Natural killer cell (primary cell): Measurements from ENCODE around the gene NCBP3. TPM values are rescaled to one million over a fixed set of nuclear protein-coding genes. Genes with fewer than 3 reads are reported as not detected.

Experiments used
- ATAC-seq, 3 donors: fragments of 150-1000 bp in 2 of 3; fragments of 200-7000 bp in 1 of 3; cut with Tn5 transposase; 1 replicate in 1 of 3; 2 replicates in 2 of 3; pipeline ENCODE4 v1.10.0; 2021; ENCODE audit warnings: mild to moderate bottlenecking in 2 of 3, moderate library complexity in 2 of 3
- DNase-seq, 2 donors: peaks; one replicate each; pipeline versions ENCODE4 v3.0.0 to v3.0.0-alpha.2; 2013 to 2021; ENCODE audit warnings: mixed read lengths in 1 of 2
- H3K27ac ChIP-seq: one replicate; pipeline ENCODE4 v1.5.1; 2013; ENCODE audit warnings: mild to moderate bottlenecking, low read length
- H3K27me3 ChIP-seq: one replicate; pipeline ENCODE4 v1.6.1; 2013; ENCODE audit warnings: low read length; ENCODE audit not compliant: control insufficient read depth, insufficient read depth
- H3K36me3 ChIP-seq: one replicate; pipeline ENCODE4 v1.6.1; 2013; ENCODE audit warnings: low read length; ENCODE audit not compliant: control insufficient read depth, insufficient read depth
- H3K4me1 ChIP-seq: one replicate; pipeline ENCODE4 v1.6.1; 2013; ENCODE audit warnings: low read length; ENCODE audit not compliant: control insufficient read depth, insufficient read depth
- H3K4me3 ChIP-seq: one replicate; pipeline ENCODE4 v1.5.1; 2013; ENCODE audit warnings: low read length
- H3K9me3 ChIP-seq: one replicate; pipeline ENCODE4 v1.6.1; 2013; ENCODE audit warnings: low read length; ENCODE audit not compliant: control insufficient read depth, insufficient read depth
- H3K27ac Mint-ChIP-seq, 2 donors: one replicate each; pipeline ENCODE4 v1.8.0; 2022; ENCODE audit warnings: mild to moderate bottlenecking in 2 of 2, mixed read lengths in 2 of 2, moderate library complexity in 1 of 2
- H3K27me3 Mint-ChIP-seq, 2 donors: one replicate each; pipeline ENCODE4 v1.8.0; 2022; ENCODE audit warnings: low read depth in 2 of 2, mixed read lengths in 2 of 2
- H3K36me3 Mint-ChIP-seq: one replicate; pipeline ENCODE4 v1.8.0; 2022; ENCODE audit warnings: mixed read lengths
- H3K4me1 Mint-ChIP-seq, 2 donors: one replicate each; pipeline ENCODE4 v1.8.0; 2022; ENCODE audit warnings: mixed read lengths in 2 of 2
- H3K4me3 Mint-ChIP-seq: one replicate; pipeline ENCODE4 v1.8.0; 2022; ENCODE audit warnings: mild to moderate bottlenecking, moderate library complexity, mixed read lengths
- H3K9me3 Mint-ChIP-seq, 2 donors: one replicate each; pipeline ENCODE4 v1.8.0; 2022; ENCODE audit warnings: mixed read lengths in 2 of 2
- WGBS: methylation state at CpG from one replicate; pipeline ENCODE4 v1.1.7; 2013; ENCODE audit warnings: missing lambda C conversion rate; ENCODE audit not compliant: insufficient coverage; 5-methylcytosine and 5-hydroxymethylcytosine counted together
- intact Hi-C: fragments of 100-400 bp; cut with micrococcal nuclease; formaldehyde crosslinking; loops from one replicate; pipeline ENCODE4 v1.14.2; 2022
- total RNA-seq, 4 donors: library from RNA; stranded (reverse); fragments of 120-200 nt in 1 of 4; gene quantifications; one replicate each; pipeline versions ENCODE4 v1.2.3 to v1.2.4, GENCODE V29; 2013 to 2022
- TF ChIP-seq, protein P1 (sequence below): fragments of 200-600 bp; IDR thresholded peaks from one replicate; pipeline ENCODE4 v1.8.0; 2022; ENCODE audit warnings: antibody characterized with exemption

Gene NCBP3
- total RNA-seq, 3 donors from 2014 or later (not counting 1 experiment from before 2014, with no cell fraction given): 55.9 to 60.7 (median 58.1) TPM

DNA sequence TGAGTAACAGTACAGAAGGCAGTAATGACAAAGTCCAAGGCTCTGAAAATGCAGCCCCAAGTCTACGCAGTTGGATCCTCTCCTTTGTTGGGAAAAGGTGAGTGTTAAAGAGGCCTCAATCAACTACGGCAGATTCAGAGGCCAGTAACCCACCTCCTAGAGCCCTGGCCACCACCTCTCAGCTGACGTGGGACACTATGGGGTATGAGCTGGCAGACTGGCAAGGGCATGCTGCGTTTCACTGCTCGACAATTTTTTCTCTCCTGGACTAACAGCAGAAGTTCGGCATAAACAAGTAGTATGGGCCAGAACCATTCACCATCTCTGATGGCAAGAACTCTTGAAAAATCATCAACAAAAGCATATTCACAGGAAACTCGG, 17.2 kb downstream of the NCBP3 start:
- Histone ChIP-seq H3K4me1 (no peaks in the 10 kb centered on the region), H3K27ac (no peak overlapping the region), H3K4me3 (no peak overlapping the region), H3K27me3 (no peaks in the 10 kb centered on the region), H3K36me3 (peaks cover 43% of the 10 kb centered on the region), H3K9me3 (no peaks in the 10 kb centered on the region)
- Mint-ChIP-seq H3K9me3 (peaks cover 0 to 3% of the 10 kb centered on the region in 2 donors), H3K27ac (no peak overlapping the region), H3K27me3 (no peaks in the 10 kb centered on the region), H3K4me3 (no peak overlapping the region), H3K4me1 (peaks cover 7 to 10% of the 10 kb centered on the region in 2 donors), H3K36me3 (peaks cover 6% of the 10 kb centered on the region)
- TF ChIP-seq, protein P1, sequence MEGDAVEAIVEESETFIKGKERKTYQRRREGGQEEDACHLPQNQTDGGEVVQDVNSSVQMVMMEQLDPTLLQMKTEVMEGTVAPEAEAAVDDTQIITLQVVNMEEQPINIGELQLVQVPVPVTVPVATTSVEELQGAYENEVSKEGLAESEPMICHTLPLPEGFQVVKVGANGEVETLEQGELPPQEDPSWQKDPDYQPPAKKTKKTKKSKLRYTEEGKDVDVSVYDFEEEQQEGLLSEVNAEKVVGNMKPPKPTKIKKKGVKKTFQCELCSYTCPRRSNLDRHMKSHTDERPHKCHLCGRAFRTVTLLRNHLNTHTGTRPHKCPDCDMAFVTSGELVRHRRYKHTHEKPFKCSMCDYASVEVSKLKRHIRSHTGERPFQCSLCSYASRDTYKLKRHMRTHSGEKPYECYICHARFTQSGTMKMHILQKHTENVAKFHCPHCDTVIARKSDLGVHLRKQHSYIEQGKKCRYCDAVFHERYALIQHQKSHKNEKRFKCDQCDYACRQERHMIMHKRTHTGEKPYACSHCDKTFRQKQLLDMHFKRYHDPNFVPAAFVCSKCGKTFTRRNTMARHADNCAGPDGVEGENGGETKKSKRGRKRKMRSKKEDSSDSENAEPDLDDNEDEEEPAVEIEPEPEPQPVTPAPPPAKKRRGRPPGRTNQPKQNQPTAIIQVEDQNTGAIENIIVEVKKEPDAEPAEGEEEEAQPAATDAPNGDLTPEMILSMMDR: no peak
- ATAC-seq: no peak
- intact Hi-C loops: no loop called here
- DNase-seq: no peak
- 98% methylated on average over 7 of the region's 7 CpGs for WGBS

GRCh38 chr17:3828151-3828851, 17.7 kb downstream of the NCBP3 start:
- H3K4me3 Mint-ChIP-seq: no peak overlapping the region
- H3K4me1 Mint-ChIP-seq: peaks cover 7% of the 10 kb centered on the region in 2 donors
- H3K4me1 ChIP-seq: no peaks in the 10 kb centered on the region
- intact Hi-C loops: no loop called here
- ATAC-seq (no peak), DNase-seq (no peak)
- no peak overlapping the region for H3K27ac ChIP-seq
- WGBS: 97% methylated on average over 7 of the region's 7 CpGs
- H3K27ac Mint-ChIP-seq: no peak overlapping the region
- H3K9me3 ChIP-seq: no peaks in the 10 kb centered on the region
- H3K4me3 ChIP-seq: no peak overlapping the region
- no peaks in the 10 kb centered on the region for H3K27me3 ChIP-seq
- H3K9me3 Mint-ChIP-seq: peaks cover 0 to 3% of the 10 kb centered on the region in 2 donors
- H3K36me3 Mint-ChIP-seq: peaks cover under 1% of the 10 kb centered on the region
- no peaks in the 10 kb centered on the region for H3K27me3 Mint-ChIP-seq
- TF ChIP-seq, protein P1: no peak
- H3K36me3 ChIP-seq: peaks cover 46% of the 10 kb centered on the region

DNA sequence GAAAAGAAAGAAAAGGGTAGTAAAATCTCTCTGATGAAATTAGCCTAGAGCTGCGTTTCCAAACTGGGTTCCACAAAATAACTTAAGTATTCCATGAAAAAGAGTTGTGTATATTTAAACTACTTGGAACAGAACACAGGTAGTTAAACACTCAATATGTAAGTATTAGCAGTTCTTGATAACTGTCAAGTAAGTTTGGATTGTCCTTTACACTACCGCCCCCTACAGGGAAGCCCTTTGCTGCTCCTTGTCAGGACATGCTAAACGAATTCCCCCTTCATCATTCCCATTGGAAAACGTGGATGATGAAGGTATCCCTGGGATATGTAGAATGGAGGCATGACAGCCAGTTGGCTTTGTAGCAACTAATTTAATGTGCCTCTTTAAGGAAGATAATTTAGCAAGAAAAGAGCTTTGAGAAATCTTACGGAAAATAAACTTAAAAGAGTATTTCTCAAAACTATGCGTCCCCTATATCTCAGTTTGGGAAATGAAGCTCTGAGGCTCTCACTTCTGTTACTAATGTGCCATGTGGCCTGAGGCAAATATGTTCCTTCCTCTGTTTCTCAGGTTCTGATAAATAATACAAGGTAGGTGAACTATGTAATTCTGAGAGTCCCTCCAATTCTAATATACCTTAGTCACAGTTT, 18.8 kb downstream of the NCBP3 start:
- WGBS: 100% methylated on average over 3 of the region's 6 CpGs
- TF ChIP-seq, protein P1: peak; percentile 92
- H3K36me3 ChIP-seq: peaks cover 53% of the 10 kb centered on the region
- DNase-seq: peak; percentile 54 to 87
- Mint-ChIP-seq H3K9me3 (peaks cover 0 to 3% of the 10 kb centered on the region in 2 donors), H3K27me3 (no peaks in the 10 kb centered on the region), H3K4me3 (no peak overlapping the region), H3K4me1 (peaks cover 7% of the 10 kb centered on the region in 2 donors), H3K27ac (peak overlapping the region in 1 of 2 donors; percentile 11), H3K36me3 (peaks cover under 1% of the 10 kb centered on the region)
- no peaks in the 10 kb centered on the region for H3K27me3 ChIP-seq
- ATAC-seq: peak; percentile 73 to 79 (median 74)
- H3K27ac ChIP-seq: no peak overlapping the region
- no peaks in the 10 kb centered on the region for H3K4me1 ChIP-seq
- intact Hi-C loops: loop anchor here (1.0 to 2.0 kb wide), 2 partner anchors 90 to 144 kb away; no protein-coding TSS in a partner anchor
- H3K9me3 ChIP-seq: no peaks in the 10 kb centered on the region
- H3K4me3 ChIP-seq: no peak overlapping the region
